CD14-positive monocyte (primary cell): ENCODE results near the gene CAST. TPM values are rescaled to one million over a fixed set of nuclear protein-coding genes. Genes with fewer than 3 reads are reported as not detected.
A peak's percentile ranks its signal among the peaks of the same experiment; 100 is the strongest.

Source experiments
- DNase-seq, 3 donors: peaks; one replicate each; pipeline ENCODE4 v3.0.0-alpha.2; 2011 to 2022
- H2AFZ ChIP-seq: 2 replicates; pipeline ENCODE4 v1.6.0; 2012; ENCODE audit warnings: mild to moderate bottlenecking, low read depth, low read length, inconsistent platforms; ENCODE audit not compliant: insufficient read depth, poor library complexity, severe bottlenecking
- H3K27ac ChIP-seq, 2 donors: 1 replicate in 1 of 2; 2 replicates in 1 of 2; pipeline ENCODE4 v1.5.1; 2012 to 2013; ENCODE audit warnings: low read length in 2 of 2, control low read depth in 1 of 2, inconsistent platforms in 1 of 2, low read depth in 1 of 2, mild to moderate bottlenecking in 1 of 2
- H3K27me3 ChIP-seq, 2 donors: one replicate each; pipeline versions ENCODE4 v1.6.0 to v1.6.1; 2011 to 2013; ENCODE audit warnings: low read length in 2 of 2; ENCODE audit not compliant: control insufficient read depth in 2 of 2, insufficient read depth in 2 of 2
- H3K36me3 ChIP-seq, 2 donors: replicated peaks in 1 of 2; 1 replicate in 1 of 2; 2 replicates in 1 of 2; pipeline versions ENCODE4 v1.5.1 to v1.6.1; 2012 to 2013; ENCODE audit warnings: low read length in 2 of 2, control low read depth in 1 of 2, inconsistent platforms in 1 of 2, mild to moderate bottlenecking in 1 of 2; ENCODE audit not compliant: insufficient read depth in 2 of 2, control insufficient read depth in 1 of 2
- H3K4me1 ChIP-seq, 2 donors: 1 replicate in 1 of 2; 2 replicates in 1 of 2; pipeline versions ENCODE4 v1.5.1 to v1.6.1; 2012 to 2013; ENCODE audit warnings: low read length in 2 of 2, control low read depth in 1 of 2, inconsistent platforms in 1 of 2, mild to moderate bottlenecking in 1 of 2, moderate library complexity in 1 of 2; ENCODE audit not compliant: insufficient read depth in 2 of 2, control insufficient read depth in 1 of 2
- H3K4me2 ChIP-seq: replicated peaks from 2 replicates; pipeline ENCODE3; 2012; ENCODE audit warnings: low read length, moderate library complexity, mild to moderate bottlenecking; ENCODE audit not compliant: poor library complexity, severe bottlenecking; ENCODE audit errors: extremely low read depth
- H3K4me3 ChIP-seq, 3 experiments: fragments of 200-600 bp in 1 of 3; sonication (generic) in 1 of 3; replicated peaks in 1 of 3; 1 replicate in 2 of 3; 2 replicates in 1 of 3; pipeline ENCODE4 v1.5.1; 2011 to 2013; ENCODE audit warnings: low read length in 3 of 3, mild to moderate bottlenecking in 3 of 3, control low read depth in 2 of 3, low read depth in 2 of 3, inconsistent platforms in 1 of 3, moderate library complexity in 1 of 3
- H3K79me2 ChIP-seq: 2 replicates; pipeline ENCODE4 v1.6.0; 2012; ENCODE audit warnings: mild to moderate bottlenecking, control low read depth, inconsistent platforms, low read length, moderate library complexity; ENCODE audit not compliant: insufficient read depth
- H3K9ac ChIP-seq: 2 replicates; pipeline ENCODE4 v1.6.0; 2017; ENCODE audit warnings: low read length, mild to moderate bottlenecking; ENCODE audit not compliant: insufficient read depth, poor library complexity, severe bottlenecking
- H3K9me3 ChIP-seq, 2 donors: replicated peaks in 1 of 2; 1 replicate in 1 of 2; 2 replicates in 1 of 2; pipeline versions ENCODE4 v1.5.1 to v1.6.1; 2012 to 2013; ENCODE audit warnings: low read length in 2 of 2, control low read depth in 1 of 2; ENCODE audit not compliant: control insufficient read depth in 1 of 2, insufficient read depth in 1 of 2
- H4K20me1 ChIP-seq: 2 replicates; pipeline ENCODE4 v1.6.0; 2012; ENCODE audit warnings: mild to moderate bottlenecking, low read length, control low read depth, moderate library complexity; ENCODE audit not compliant: insufficient read depth
- H3K27ac Mint-ChIP-seq, 7 donors: one replicate each; pipeline ENCODE4 v1.8.0; 2020; ENCODE audit warnings: mild to moderate bottlenecking in 7 of 7, mixed read lengths in 7 of 7, moderate library complexity in 6 of 7, inconsistent platforms in 2 of 7
- H3K27me3 Mint-ChIP-seq, 3 donors: one replicate each; pipeline ENCODE4 v1.8.0; 2021 to 2022; ENCODE audit warnings: low read depth in 3 of 3, mild to moderate bottlenecking in 3 of 3, mixed read lengths in 3 of 3, moderate library complexity in 3 of 3, inconsistent platforms in 1 of 3
- H3K36me3 Mint-ChIP-seq, 2 donors: one replicate each; pipeline ENCODE4 v1.8.0; 2020; ENCODE audit warnings: mixed read lengths in 2 of 2, inconsistent platforms in 1 of 2, mild to moderate bottlenecking in 1 of 2
- H3K4me1 Mint-ChIP-seq: one replicate; pipeline ENCODE4 v1.8.0; 2020; ENCODE audit warnings: mild to moderate bottlenecking, mixed read lengths
- H3K4me3 Mint-ChIP-seq, 2 donors: one replicate each; pipeline ENCODE4 v1.8.0; 2020; ENCODE audit warnings: mild to moderate bottlenecking in 2 of 2, mixed read lengths in 2 of 2, moderate library complexity in 1 of 2
- H3K9me3 Mint-ChIP-seq, 7 donors: one replicate each; pipeline ENCODE4 v1.8.0; 2020 to 2022; ENCODE audit warnings: mixed read lengths in 7 of 7, mild to moderate bottlenecking in 6 of 7, moderate library complexity in 6 of 7, inconsistent platforms in 2 of 7
- WGBS: methylation state at CpG from one replicate; pipeline ENCODE4 v1.1.5; 2013; ENCODE audit warnings: missing lambda C conversion rate; ENCODE audit not compliant: insufficient coverage; 5-methylcytosine and 5-hydroxymethylcytosine counted together
- intact Hi-C, 2 donors: fragments of 100-400 bp; cut with micrococcal nuclease; formaldehyde crosslinking; loops; one replicate each; pipeline versions ENCODE4 v1.15.0 to v1.15.1; 2023
- polyA plus RNA-seq, 3 donors: library from polyadenylated mRNA; depleted of rRNA in 1 of 3; unstranded in 2 of 3; stranded (reverse) in 1 of 3; fragments of 300-500 nt in 2 of 3; fragments of >200 nt in 1 of 3; fragmentation: Illumina TruSeq in 2 of 3; gene quantifications; 1 replicate in 2 of 3; 2 replicates in 1 of 3; pipeline ENCODE4 v1.2.3, GENCODE V29; 2012 to 2021
- TF ChIP-seq, protein P1 (sequence below): fragments of 200-600 bp; IDR thresholded peaks from one replicate; pipeline ENCODE4 v1.8.0; 2022; ENCODE audit warnings: antibody characterized with exemption, mild to moderate bottlenecking

The CAST gene
- polyA plus RNA-seq, 3 donors: 49.6 to 125 (median 76.8) TPM

DNA sequence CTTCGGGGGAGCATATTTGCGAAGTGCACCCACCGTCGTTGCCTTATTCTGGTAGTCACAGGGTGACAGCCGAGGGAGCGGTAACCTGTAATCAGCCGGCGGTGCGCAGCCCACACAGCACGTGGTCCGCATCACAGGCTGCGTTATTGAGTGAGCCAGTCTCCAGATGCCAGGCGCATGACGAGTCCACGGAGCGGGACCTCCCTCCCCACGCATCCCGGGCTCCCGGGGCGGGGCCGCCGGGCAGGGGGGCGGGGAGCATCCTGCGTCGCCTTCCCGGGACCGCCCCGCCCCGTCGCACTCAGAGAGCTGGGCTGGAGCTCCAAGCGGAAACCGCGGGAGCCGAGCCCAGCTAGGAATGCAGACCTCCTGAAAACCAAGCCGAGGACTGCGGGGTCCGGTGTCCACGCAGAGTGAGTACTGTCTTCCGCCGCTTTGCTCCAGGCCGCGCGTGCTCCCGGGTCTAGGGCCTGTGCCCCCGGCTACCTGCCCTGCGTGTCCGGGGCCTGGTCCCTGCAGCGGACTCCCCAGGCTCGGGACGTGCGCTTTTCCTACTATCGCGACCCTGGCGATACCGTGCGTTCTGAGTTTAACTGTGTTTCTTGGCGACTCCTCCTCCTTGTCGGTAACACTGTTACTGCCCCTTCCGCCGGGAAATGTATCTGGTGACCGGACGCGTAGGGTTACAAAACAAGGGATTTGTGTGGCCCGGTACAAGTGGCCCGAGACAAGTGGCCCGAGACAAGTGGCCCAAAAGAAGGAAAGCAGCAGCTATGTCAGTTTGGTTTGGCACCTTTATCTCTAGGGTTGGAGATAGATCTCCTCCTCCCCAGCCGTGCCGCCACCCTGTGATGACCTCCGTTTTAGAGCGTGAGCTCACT, 40.6 kb downstream of the CAST start:
- H3K79me2 ChIP-seq: peaks cover 75% of the 10 kb centered on the region
- H3K9ac ChIP-seq: peak overlapping the region; percentile 49
- Mint-ChIP-seq H3K36me3 (peaks cover 48 to 56% of the 10 kb centered on the region in 2 donors), H3K4me3 (peak overlapping the region; percentile 83 to 87), H3K4me1 (peaks cover 31% of the 10 kb centered on the region), H3K9me3 (no peaks in the 10 kb centered on the region), H3K27ac (peak overlapping the region; percentile 41 to 88 (median 85)), H3K27me3 (peaks cover 0 to 3% (median 1%) of the 10 kb centered on the region in 3 donors)
- H3K27ac ChIP-seq: peak overlapping the region; percentile 17 to 39
- H3K4me3 ChIP-seq: peak overlapping the region; percentile 23 to 64 (median 30)
- peak overlapping the region; percentile 51 for H2AFZ ChIP-seq
- H4K20me1 ChIP-seq: peaks cover 100% of the 10 kb centered on the region
- H3K4me1 ChIP-seq: peaks cover 14 to 36% of the 10 kb centered on the region in 2 donors
- 1% methylated on average over 66 of the region's 70 CpGs for WGBS
- intact Hi-C loops: no loop called here
- peak; percentile 61 to 75 (median 61) for DNase-seq
- H3K36me3 ChIP-seq: peaks cover 17 to 62% of the 10 kb centered on the region in 2 donors
- H3K4me2 ChIP-seq: peak overlapping the region; percentile 74
- TF ChIP-seq, protein P1, sequence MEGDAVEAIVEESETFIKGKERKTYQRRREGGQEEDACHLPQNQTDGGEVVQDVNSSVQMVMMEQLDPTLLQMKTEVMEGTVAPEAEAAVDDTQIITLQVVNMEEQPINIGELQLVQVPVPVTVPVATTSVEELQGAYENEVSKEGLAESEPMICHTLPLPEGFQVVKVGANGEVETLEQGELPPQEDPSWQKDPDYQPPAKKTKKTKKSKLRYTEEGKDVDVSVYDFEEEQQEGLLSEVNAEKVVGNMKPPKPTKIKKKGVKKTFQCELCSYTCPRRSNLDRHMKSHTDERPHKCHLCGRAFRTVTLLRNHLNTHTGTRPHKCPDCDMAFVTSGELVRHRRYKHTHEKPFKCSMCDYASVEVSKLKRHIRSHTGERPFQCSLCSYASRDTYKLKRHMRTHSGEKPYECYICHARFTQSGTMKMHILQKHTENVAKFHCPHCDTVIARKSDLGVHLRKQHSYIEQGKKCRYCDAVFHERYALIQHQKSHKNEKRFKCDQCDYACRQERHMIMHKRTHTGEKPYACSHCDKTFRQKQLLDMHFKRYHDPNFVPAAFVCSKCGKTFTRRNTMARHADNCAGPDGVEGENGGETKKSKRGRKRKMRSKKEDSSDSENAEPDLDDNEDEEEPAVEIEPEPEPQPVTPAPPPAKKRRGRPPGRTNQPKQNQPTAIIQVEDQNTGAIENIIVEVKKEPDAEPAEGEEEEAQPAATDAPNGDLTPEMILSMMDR: no peak
- no peaks in the 10 kb centered on the region for H3K27me3 ChIP-seq
- H3K9me3 ChIP-seq: no peaks in the 10 kb centered on the region

DNA sequence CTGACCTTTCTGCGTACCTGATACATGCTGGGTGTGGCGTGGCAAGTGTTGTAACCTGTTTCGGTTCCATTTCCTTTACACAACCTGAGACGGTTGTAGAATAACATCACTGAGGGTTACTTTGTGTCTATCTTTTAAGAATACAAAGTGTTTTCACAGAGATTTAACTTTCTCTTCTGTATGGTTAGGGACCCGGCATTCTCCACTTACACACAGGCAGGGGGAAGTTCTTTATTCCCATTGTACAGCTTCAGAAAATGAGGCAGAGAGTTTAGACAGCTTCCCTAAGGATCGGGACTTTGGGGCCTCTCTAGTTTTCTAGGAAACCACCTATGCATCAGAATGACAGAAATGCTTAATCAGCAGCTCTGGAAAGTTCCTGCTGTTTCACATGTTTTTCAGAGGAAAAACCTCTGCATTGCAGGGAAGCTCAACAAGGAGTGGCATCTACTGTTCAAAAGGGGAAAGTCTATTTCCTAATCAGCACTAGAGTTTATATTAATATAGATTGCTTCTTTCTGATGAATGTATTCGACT, 41.3 kb downstream of the CAST start:
- peak overlapping the region; percentile 76 to 83 for H3K4me3 Mint-ChIP-seq
- intact Hi-C loops: no loop called here
- peaks cover 43 to 53% of the 10 kb centered on the region in 2 donors for H3K36me3 Mint-ChIP-seq

More for the DNA sequence above, 41.3 kb downstream of the CAST start:
- WGBS: no CpG with 5 or more reads among the region's 7 CpGs
- Histone ChIP-seq H3K4me3 (peak overlapping the region in 2 of 3 experiments; percentile 23 to 64), H3K27ac (peak overlapping the region; percentile 17 to 39), H3K4me2 (peak overlapping the region; percentile 74), H3K36me3 (peaks cover 11 to 58% of the 10 kb centered on the region in 2 donors), H3K27me3 (no peaks in the 10 kb centered on the region), H3K9me3 (no peaks in the 10 kb centered on the region), H4K20me1 (peaks cover 100% of the 10 kb centered on the region), H3K79me2 (peaks cover 76% of the 10 kb centered on the region), H2AFZ (peak overlapping the region; percentile 51), H3K9ac (no peak overlapping the region), H3K4me1 (peaks cover 14 to 36% of the 10 kb centered on the region in 2 donors)
- TF ChIP-seq, protein P1: no peak
- H3K27me3 Mint-ChIP-seq: peaks cover 0 to 3% (median 1%) of the 10 kb centered on the region in 3 donors
- DNase-seq: peak in 1 of 3 donors; percentile 38
- H3K27ac Mint-ChIP-seq: peak overlapping the region; percentile 3 to 85 (median 72)
- peaks cover 31% of the 10 kb centered on the region for H3K4me1 Mint-ChIP-seq
- no peaks in the 10 kb centered on the region for H3K9me3 Mint-ChIP-seq
